IMR-90 (cell line): ENCODE results near the gene CD44. TPM values are rescaled to one million over a fixed set of nuclear protein-coding genes. Genes with fewer than 3 reads are reported as not detected.

Experiments used
- ATAC-seq: fragments of 200-7000 bp; cut with Tn5 transposase; 2 replicates; pipeline ENCODE4 v1.9.1; 2020; ENCODE audit warnings: low read depth, mild to moderate bottlenecking, moderate library complexity
- BruUV-seq: library from RNA; stranded (reverse); fragments of 400-500 nt; replicated peaks from 2 replicates; lab custom pipeline; 2021; lab: Mats Ljungman, UMichigan
- CTCF ChIA-PET: fragments of 300-600 bp; formaldehyde crosslinking; extraction: SDS; loops from one replicate; lab custom pipeline; 2021; ENCODE audit warnings: antibody characterized with exemption; lab: Yijun Ruan, JAX
- POLR2A ChIA-PET: fragments of 300-600 bp; sonication (Branson Sonifier 250); formaldehyde crosslinking; loops from one replicate; lab custom pipeline; 2022; ENCODE audit warnings: antibody characterized with exemption; ENCODE audit not compliant: unreplicated experiment; lab: Charles Lee
- DNase-seq: peaks from one replicate; pipeline ENCODE4 v3.0.0; 2013
- H2AFZ ChIP-seq: replicated peaks from 2 replicates; pipeline ENCODE3; 2013; ENCODE audit warnings: low read length, mild to moderate bottlenecking; ENCODE audit not compliant: poor library complexity
- H2AK5ac ChIP-seq: 2 replicates; pipeline ENCODE4 v1.6.1; 2013; ENCODE audit warnings: low read depth, low read length, inconsistent platforms
- H2AK9ac ChIP-seq: replicated peaks from 2 replicates; pipeline ENCODE3; 2013; ENCODE audit warnings: mild to moderate bottlenecking, low read depth, low read length, moderate library complexity; ENCODE audit not compliant: poor library complexity
- H2BK120ac ChIP-seq: 2 replicates; pipeline ENCODE4 v1.6.1; 2013; ENCODE audit warnings: low read depth, low read length, inconsistent platforms
- H2BK15ac ChIP-seq: 3 replicates; pipeline ENCODE4 v1.6.1; 2013; ENCODE audit warnings: low read depth, low read length, inconsistent platforms
- H2BK20ac ChIP-seq: 2 replicates; pipeline ENCODE4 v1.6.1; 2013; ENCODE audit warnings: low read depth, mild to moderate bottlenecking, inconsistent platforms, low read length, moderate library complexity
- H2BK5ac ChIP-seq: 2 replicates; pipeline ENCODE4 v1.6.1; 2013; ENCODE audit warnings: mild to moderate bottlenecking, low read depth, low read length, inconsistent platforms; ENCODE audit not compliant: poor library complexity, severe bottlenecking
- H3K14ac ChIP-seq: replicated peaks from 2 replicates; pipeline ENCODE4 v1.6.1; 2013; ENCODE audit warnings: low read depth, low read length, inconsistent platforms
- H3K18ac ChIP-seq: 2 replicates; pipeline ENCODE4 v1.6.1; 2013; ENCODE audit warnings: low read depth, low read length, control low read depth
- H3K23ac ChIP-seq: 2 replicates; pipeline ENCODE4 v1.6.1; 2013; ENCODE audit warnings: low read depth, low read length, inconsistent platforms
- H3K27ac ChIP-seq: 2 replicates; pipeline ENCODE4 v1.5.1; 2013; ENCODE audit warnings: mild to moderate bottlenecking, control low read depth, low read length; ENCODE audit not compliant: insufficient read depth
- H3K27me3 ChIP-seq: 2 replicates; pipeline ENCODE4 v1.6.1; 2013; ENCODE audit warnings: low read length; ENCODE audit not compliant: control insufficient read depth, insufficient read depth
- H3K36me3 ChIP-seq: 2 replicates; pipeline ENCODE4 v1.6.1; 2013; ENCODE audit warnings: low read length, mixed read lengths; ENCODE audit not compliant: control insufficient read depth, insufficient read depth
- H3K4ac ChIP-seq: 2 replicates; pipeline ENCODE4 v1.6.1; 2013; ENCODE audit warnings: low read depth, low read length, inconsistent platforms
- H3K4me1 ChIP-seq: 2 replicates; pipeline ENCODE4 v1.6.1; 2013; ENCODE audit warnings: low read length, mixed read lengths; ENCODE audit not compliant: control insufficient read depth, insufficient read depth
- H3K4me2 ChIP-seq: 2 replicates; pipeline ENCODE4 v1.6.1; 2013; ENCODE audit warnings: low read depth, mild to moderate bottlenecking, control low read depth, low read length, moderate library complexity
- H3K4me3 ChIP-seq: 2 replicates; pipeline ENCODE4 v1.5.1; 2013; ENCODE audit warnings: low read depth, mild to moderate bottlenecking, control low read depth, low read length, moderate library complexity; ENCODE audit not compliant: insufficient read depth
- H3K56ac ChIP-seq: 2 replicates; pipeline ENCODE4 v1.6.1; 2013; ENCODE audit warnings: low read length, inconsistent platforms; ENCODE audit not compliant: insufficient read depth; ENCODE audit errors: extremely low read depth
- H3K79me1 ChIP-seq, 2 experiments: 2 replicates each; pipeline ENCODE4 v1.6.1; 2013; ENCODE audit warnings: low read length in 2 of 2, inconsistent platforms in 1 of 2, low read depth in 1 of 2
- H3K9ac ChIP-seq: 2 replicates; pipeline ENCODE4 v1.6.1; 2013; ENCODE audit warnings: low read depth, low read length, control low read depth
- H3K9me1 ChIP-seq: 2 replicates; pipeline ENCODE4 v1.6.1; 2013; ENCODE audit warnings: low read length, inconsistent platforms; ENCODE audit not compliant: insufficient read depth
- H3K9me3 ChIP-seq: 2 replicates; pipeline ENCODE4 v1.6.1; 2013; ENCODE audit warnings: low read length; ENCODE audit not compliant: control insufficient read depth, insufficient read depth
- H4K20me1 ChIP-seq: 2 replicates; pipeline ENCODE4 v1.6.1; 2013; ENCODE audit warnings: low read length, inconsistent platforms; ENCODE audit not compliant: insufficient read depth
- H4K5ac ChIP-seq: 2 replicates; pipeline ENCODE4 v1.6.1; 2013; ENCODE audit warnings: mild to moderate bottlenecking, low read depth, low read length, control low read depth
- H4K8ac ChIP-seq, 2 experiments: 2 replicates each; pipeline ENCODE4 v1.6.1; 2013; ENCODE audit warnings: low read depth in 2 of 2, low read length in 2 of 2, control low read depth in 1 of 2, inconsistent platforms in 1 of 2
- H4K91ac ChIP-seq: 2 replicates; pipeline ENCODE4 v1.6.1; 2013; ENCODE audit warnings: low read depth, low read length, inconsistent platforms; ENCODE audit not compliant: insufficient read depth
- BHLHE40 ChIP-seq: fragments of 150-350 bp; IDR thresholded peaks from 2 replicates; pipeline ENCODE4 v1.6.1; 2016; ENCODE audit warnings: mild to moderate bottlenecking, low read depth, low read length
- CEBPB ChIP-seq: IDR thresholded peaks from 2 replicates; pipeline ENCODE4 v1.6.1; 2012; ENCODE audit warnings: low read depth, low read length, improper control_type of control experiment
- CHD1 ChIP-seq: IDR thresholded peaks from 2 replicates; pipeline ENCODE4 v1.6.1; 2012; ENCODE audit warnings: low read depth, low read length, improper control_type of control experiment
- MAFK ChIP-seq: IDR thresholded peaks from 2 replicates; pipeline ENCODE4 v1.6.1; 2012; ENCODE audit warnings: low read depth, low read length, improper control_type of control experiment
- MAZ ChIP-seq: IDR thresholded peaks from 2 replicates; pipeline ENCODE4 v1.6.1; 2012; ENCODE audit warnings: low read depth, mild to moderate bottlenecking, low read length, improper control_type of control experiment, moderate library complexity, borderline replicate concordance
- MXI1 ChIP-seq: IDR thresholded peaks from 2 replicates; pipeline ENCODE4 v1.6.1; 2012; ENCODE audit warnings: low read depth, mild to moderate bottlenecking, low read length, moderate library complexity, borderline replicate concordance
- NFE2L2 ChIP-seq: fragments of 150-350 bp; IDR thresholded peaks from 2 replicates; pipeline ENCODE4 v1.6.1; 2016; ENCODE audit warnings: low read depth, mild to moderate bottlenecking, low read length
- POLR2A ChIP-seq: IDR thresholded peaks from 2 replicates; pipeline ENCODE4 v1.6.1; 2012; ENCODE audit warnings: mild to moderate bottlenecking, low read depth, low read length
- RAD21 ChIP-seq: IDR thresholded peaks from 2 replicates; pipeline ENCODE4 v1.6.1; 2012; ENCODE audit warnings: low read length, improper control_type of control experiment
- RCOR1 ChIP-seq: IDR thresholded peaks from 2 replicates; pipeline ENCODE4 v1.6.1; 2012; ENCODE audit warnings: mild to moderate bottlenecking, low read length, improper control_type of control experiment; ENCODE audit not compliant: insufficient replicate concordance
- RFX5 ChIP-seq: IDR thresholded peaks from 2 replicates; pipeline ENCODE4 v1.8.0; 2012; ENCODE audit warnings: low read depth, mild to moderate bottlenecking, low read length, moderate library complexity
- SMC3 ChIP-seq: fragments of 150-350 bp; IDR thresholded peaks from 2 replicates; pipeline ENCODE4 v1.6.1; 2016; ENCODE audit warnings: low read depth, mild to moderate bottlenecking, antibody characterized with exemption, low read length, moderate library complexity
- USF2 ChIP-seq: fragments of 150-350 bp; IDR thresholded peaks from 2 replicates; pipeline ENCODE4 v1.6.1; 2017; ENCODE audit warnings: mild to moderate bottlenecking, antibody characterized with exemption, low read length, low read depth
- WGBS, 2 experiments: methylation state at CpG; one replicate each; pipeline versions ENCODE4 v1.1.5 to v1.1.7; 2013; ENCODE audit warnings: missing lambda C conversion rate in 2 of 2; ENCODE audit not compliant: insufficient read length in 1 of 2; ENCODE audit errors: extremely low coverage in 2 of 2; 5-methylcytosine and 5-hydroxymethylcytosine counted together
- dilution Hi-C: fragments of 300-500 bp; cut with HindIII; formaldehyde crosslinking; loops from one replicate; pipeline ENCODE4 v1.14.3; 2018; ENCODE audit warnings: low sequenced_read_pairs; ENCODE audit not compliant: unreplicated experiment
- in situ Hi-C: fragments of 300-500 bp; cut with MboI; formaldehyde crosslinking; loops from 3 replicates; pipeline ENCODE4 v1.14.3; 2019; ENCODE audit warnings: low sequenced_read_pairs, inconsistent platforms, mixed read lengths
- intact Hi-C: fragments of 100-400 bp; cut with micrococcal nuclease; formaldehyde crosslinking; loops from 2 replicates; pipeline ENCODE4 v1.10.0; 2022
- polyA plus RNA-seq, 3 experiments: library from polyadenylated mRNA; depleted of rRNA; stranded (reverse); fragments of >200 nt; gene quantifications; 2 replicates each; pipeline ENCODE4 v1.2.3, GENCODE V29; 2012; ENCODE audit warnings: low replicate concordance in 1 of 3
- total RNA-seq: library from RNA; depleted of rRNA; stranded (reverse); fragments of >200 nt; gene quantifications from 2 replicates; pipeline ENCODE4 v1.2.3, GENCODE V29; 2012
- TF ChIP-seq, protein P1 (sequence below): fragments of 150-350 bp; IDR thresholded peaks from 2 replicates; pipeline ENCODE4 v1.6.1; 2016; ENCODE audit warnings: low read depth, mild to moderate bottlenecking, low read length, moderate library complexity, borderline replicate concordance
- TF ChIP-seq, protein P2 (sequence below): conservative IDR thresholded peaks from 2 replicates; pipeline ENCODE4 v1.5.1; 2012; ENCODE audit warnings: mild to moderate bottlenecking, low read depth, low read length, improper control_type of control experiment

The CD44 gene
- total and polyA plus RNA-seq, 2 of the 4 experiments (the other 2 are of a cell fraction): 357 to 947 TPM

DNA sequence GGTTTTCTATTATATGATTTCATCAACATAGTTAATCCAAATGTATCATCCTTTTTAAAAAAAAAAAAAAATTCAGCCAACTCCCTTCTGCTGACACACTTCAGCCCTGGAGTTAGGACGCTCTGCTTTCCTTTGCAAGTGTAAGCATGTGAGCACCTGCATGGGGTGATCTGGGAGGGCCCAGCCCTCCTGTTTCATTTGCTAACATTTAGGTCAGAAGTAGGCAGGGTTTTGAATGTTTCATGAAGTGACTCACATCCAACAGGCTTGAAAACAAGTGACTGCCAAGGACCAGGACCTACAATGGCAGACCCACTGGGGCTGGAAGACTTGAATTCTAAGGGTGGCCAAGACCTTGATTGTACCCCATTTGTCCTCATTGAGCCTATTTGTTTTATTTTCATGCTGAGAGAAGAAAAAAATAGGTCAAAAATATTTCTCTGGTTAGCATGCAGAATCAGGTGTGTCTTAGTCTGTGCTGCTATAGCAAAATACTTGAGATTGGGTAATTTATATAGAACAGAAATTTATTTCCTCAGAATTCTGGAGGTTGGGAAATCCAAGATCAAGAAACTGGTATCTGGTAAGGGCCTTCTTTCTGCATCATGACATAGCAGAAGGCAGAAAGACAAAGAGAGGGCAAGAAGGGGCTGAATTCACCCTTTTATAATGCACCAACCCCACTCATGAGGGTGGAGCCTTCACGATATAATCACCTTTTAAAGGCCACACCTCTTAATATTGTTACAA, 137.6 kb downstream of the CD44 start:
- Histone ChIP-seq H4K20me1 (no peaks in the 10 kb centered on the region), H3K9me3 (no peaks in the 10 kb centered on the region), H2AK9ac (no peak overlapping the region), H3K79me1 (no peaks in the 10 kb centered on the region), H3K23ac (no peak overlapping the region), H2BK120ac (no peak overlapping the region), H2AFZ (no peak overlapping the region), H2BK15ac (no peak overlapping the region), H3K18ac (no peak overlapping the region), H3K4me1 (0 out of 2 replicates have a peak, but pooled peaks cover 2% of the 10 kb centered on the region), H3K36me3 (no peaks in the 10 kb centered on the region), H2AK5ac (no peak overlapping the region), H3K27me3 (no peaks in the 10 kb centered on the region), H3K27ac (no peak overlapping the region), H2BK20ac (0 out of 2 replicates have a peak overlapping the region, but pooled peaks have one; percentile 37), H2BK5ac (no peak overlapping the region), H3K4me2 (no peak overlapping the region), H3K9me1 (0 out of 2 replicates have a peak, but pooled peaks cover 2% of the 10 kb centered on the region), H3K4me3 (no peak overlapping the region), H3K9ac (no peak overlapping the region), H4K5ac (no peak overlapping the region), H3K4ac (no peak overlapping the region), H3K56ac (no peak overlapping the region), H3K14ac (no peak overlapping the region), H4K8ac (no peak overlapping the region), H4K91ac (no peak overlapping the region)
- no TSS peak for BruUV-seq
- ChIA-PET POLR2A (no interaction called here), CTCF (interaction anchor here (0.7 to 0.8 kb wide), 2 partner anchors 18 to 76 kb away, joined by 3 read pairs; no protein-coding TSS in a partner anchor)
- ATAC-seq (no peak; the same call in 1 of the 2 replicates), DNase-seq (peak; percentile 39)
- WGBS, 2 experiments: 100% methylated on average over 1 of the region's 2 CpGs; no CpG with 5 or more reads in 1 of the 2 experiments
- in situ Hi-C loops (no loop called here), dilution Hi-C loops (no loop called here), intact Hi-C loops (no loop called here)
- no peak for TF ChIP-seq CEBPB
- no peak for TF ChIP-seq POLR2A
- no peak for TF ChIP-seq RCOR1
- no peak for TF ChIP-seq RFX5
- TF ChIP-seq RAD21: no peak
- no peak for TF ChIP-seq SMC3
- no peak for TF ChIP-seq USF2
- TF ChIP-seq, protein P1, sequence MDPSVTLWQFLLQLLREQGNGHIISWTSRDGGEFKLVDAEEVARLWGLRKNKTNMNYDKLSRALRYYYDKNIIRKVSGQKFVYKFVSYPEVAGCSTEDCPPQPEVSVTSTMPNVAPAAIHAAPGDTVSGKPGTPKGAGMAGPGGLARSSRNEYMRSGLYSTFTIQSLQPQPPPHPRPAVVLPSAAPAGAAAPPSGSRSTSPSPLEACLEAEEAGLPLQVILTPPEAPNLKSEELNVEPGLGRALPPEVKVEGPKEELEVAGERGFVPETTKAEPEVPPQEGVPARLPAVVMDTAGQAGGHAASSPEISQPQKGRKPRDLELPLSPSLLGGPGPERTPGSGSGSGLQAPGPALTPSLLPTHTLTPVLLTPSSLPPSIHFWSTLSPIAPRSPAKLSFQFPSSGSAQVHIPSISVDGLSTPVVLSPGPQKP: no peak
- TF ChIP-seq CHD1: no peak
- TF ChIP-seq BHLHE40: no peak
- TF ChIP-seq NFE2L2: no peak
- TF ChIP-seq MAZ: no peak
- no peak for TF ChIP-seq MAFK
- TF ChIP-seq MXI1: no peak
- TF ChIP-seq, protein P2, sequence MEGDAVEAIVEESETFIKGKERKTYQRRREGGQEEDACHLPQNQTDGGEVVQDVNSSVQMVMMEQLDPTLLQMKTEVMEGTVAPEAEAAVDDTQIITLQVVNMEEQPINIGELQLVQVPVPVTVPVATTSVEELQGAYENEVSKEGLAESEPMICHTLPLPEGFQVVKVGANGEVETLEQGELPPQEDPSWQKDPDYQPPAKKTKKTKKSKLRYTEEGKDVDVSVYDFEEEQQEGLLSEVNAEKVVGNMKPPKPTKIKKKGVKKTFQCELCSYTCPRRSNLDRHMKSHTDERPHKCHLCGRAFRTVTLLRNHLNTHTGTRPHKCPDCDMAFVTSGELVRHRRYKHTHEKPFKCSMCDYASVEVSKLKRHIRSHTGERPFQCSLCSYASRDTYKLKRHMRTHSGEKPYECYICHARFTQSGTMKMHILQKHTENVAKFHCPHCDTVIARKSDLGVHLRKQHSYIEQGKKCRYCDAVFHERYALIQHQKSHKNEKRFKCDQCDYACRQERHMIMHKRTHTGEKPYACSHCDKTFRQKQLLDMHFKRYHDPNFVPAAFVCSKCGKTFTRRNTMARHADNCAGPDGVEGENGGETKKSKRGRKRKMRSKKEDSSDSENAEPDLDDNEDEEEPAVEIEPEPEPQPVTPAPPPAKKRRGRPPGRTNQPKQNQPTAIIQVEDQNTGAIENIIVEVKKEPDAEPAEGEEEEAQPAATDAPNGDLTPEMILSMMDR: no peak
